HG03521 (cell line): ENCODE results near the gene SOX18.
A peak's percentile ranks its signal among the peaks of the same experiment; 100 is the strongest.

Experiments
- ATAC-seq: cut with Tn5 transposase; IDR thresholded peaks from one replicate; pipeline ENCODE4 v1.9.1; 2021; ENCODE audit warnings: mild to moderate bottlenecking, moderate library complexity; ENCODE audit not compliant: unreplicated experiment

SOX18 gene

GRCh38 chr20:64080813-64081623 lies 31.6 kb upstream of the SOX18 start:
- ATAC-seq, result no peak

- no peak for ATAC-seq
Observed at GRCh38 chr20:64080013-64080812, 30.8 kb upstream of the SOX18 start, which contains the start of gene OPRL1. Gene OPRL1 (plus strand): TSS chr20:64080082. CDS start chr20:64092721, 12,639 bp downstream.

GRCh38 chr20:64079273-64080012 lies 30.0 kb upstream of the SOX18 start, which contains the start of gene RGS19:
Gene RGS19 (minus strand): TSS chr20:64079518. CDS start chr20:64076886, 2,632 bp downstream.
- peak; percentile 51 for ATAC-seq

GRCh38 chr20:64078934-64079272 lies 29.5 kb upstream of the SOX18 start:
- ATAC-seq, result no peak

GRCh38 chr20:64077876-64078551 lies 28.6 kb upstream of the SOX18 start:
- no peak for ATAC-seq

- ATAC-seq, result no peak
Observed at GRCh38 chr20:64077541-64077875, 28.1 kb upstream of the SOX18 start.

- no peak for ATAC-seq
Observed at GRCh38 chr20:64077094-64077493, 27.7 kb upstream of the SOX18 start.

GRCh38 chr20:64076061-64076997 lies 26.9 kb upstream of the SOX18 start:
- ATAC-seq, result no peak

- no peak for ATAC-seq
Observed at GRCh38 chr20:64075556-64075955, 26.1 kb upstream of the SOX18 start.

GRCh38 chr20:64074963-64075362 lies 25.5 kb upstream of the SOX18 start:
- ATAC-seq, result no peak

- ATAC-seq, result no peak
Observed at GRCh38 chr20:64074184-64074789, 24.8 kb upstream of the SOX18 start.

GRCh38 chr20:64073476-64074183 lies 24.2 kb upstream of the SOX18 start:
- no peak for ATAC-seq

- ATAC-seq, result no peak
Observed at GRCh38 chr20:64072498-64073063, 23.1 kb upstream of the SOX18 start.

- no peak for ATAC-seq
Observed at GRCh38 chr20:64071341-64072332, 22.2 kb upstream of the SOX18 start.

- no peak for ATAC-seq
Observed at GRCh38 chr20:64070244-64070993, 21.0 kb upstream of the SOX18 start.

GRCh38 chr20:64069614-64070243 lies 20.3 kb upstream of the SOX18 start:
- ATAC-seq, result no peak
